OCI-LY7 (cell line): ENCODE measurements around the gene STIM1. TPM values are rescaled to one million over a fixed set of nuclear protein-coding genes. Genes with fewer than 3 reads are reported as not detected.

Source experiments
- BruUV-seq: library from RNA; stranded (reverse); fragments of 400-500 nt; replicated peaks from 2 replicates; lab custom pipeline; 2021; lab: Mats Ljungman, UMichigan
- CTCF ChIA-PET: fragments of 300-600 bp; sonication (Branson Sonifier 250); formaldehyde crosslinking; loops from one replicate; lab custom pipeline; 2022; ENCODE audit warnings: antibody characterized with exemption; ENCODE audit not compliant: unreplicated experiment; lab: Charles Lee
- POLR2A ChIA-PET: fragments of 300-600 bp; sonication (Branson Sonifier 250); formaldehyde crosslinking; loops from one replicate; lab custom pipeline; 2022; ENCODE audit warnings: antibody characterized with exemption; lab: Charles Lee
- DNase-seq: peaks from one replicate; pipeline ENCODE4 v3.0.0-alpha.2; 2015; ENCODE audit warnings: low spot score
- H2AFZ ChIP-seq: fragments of 200-600 bp; sonication (generic), shearing (Covaris generic); 2 replicates; pipeline ENCODE4 v1.6.1; 2014; ENCODE audit warnings: mild to moderate bottlenecking, antibody characterized with exemption, low read length, moderate library complexity
- H3K27ac ChIP-seq: fragments of 200-600 bp; sonication (generic); 2 replicates; pipeline ENCODE4 v1.5.1; 2014; ENCODE audit warnings: mixed run types, low read depth, mild to moderate bottlenecking, moderate library complexity, low read length, inconsistent platforms; ENCODE audit not compliant: poor library complexity, severe bottlenecking
- H3K36me3 ChIP-seq: fragments of 200-600 bp; sonication (generic); 2 replicates; pipeline ENCODE4 v1.6.1; 2014; ENCODE audit warnings: mild to moderate bottlenecking, antibody characterized with exemption, low read length, moderate library complexity, mixed read lengths; ENCODE audit not compliant: insufficient read depth
- H3K4me1 ChIP-seq: fragments of 200-600 bp; sonication (generic); 2 replicates; pipeline ENCODE4 v1.5.1; 2014; ENCODE audit warnings: mild to moderate bottlenecking, low read length; ENCODE audit not compliant: insufficient read depth, poor library complexity, severe bottlenecking
- H3K4me2 ChIP-seq: fragments of 200-600 bp; sonication (generic); 2 replicates; pipeline ENCODE4 v1.6.1; 2014; ENCODE audit warnings: mild to moderate bottlenecking, low read length
- H3K4me3 ChIP-seq: fragments of 200-600 bp; sonication (generic); 2 replicates; pipeline ENCODE4 v1.5.1; 2014; ENCODE audit warnings: mild to moderate bottlenecking, low read depth, low read length; ENCODE audit not compliant: poor library complexity, severe bottlenecking
- H3K79me2 ChIP-seq: fragments of 200-600 bp; sonication (generic); 2 replicates; pipeline ENCODE4 v1.6.1; 2016; ENCODE audit warnings: low read depth, mild to moderate bottlenecking, low read length, moderate library complexity, mixed read lengths; ENCODE audit not compliant: insufficient read depth
- H3K9me2 ChIP-seq: fragments of 200-600 bp; sonication (generic); 2 replicates; pipeline ENCODE4 v1.6.1; 2016; ENCODE audit warnings: mild to moderate bottlenecking, low read length, mixed read lengths; ENCODE audit not compliant: insufficient read depth
- H3K9me3 ChIP-seq: fragments of 200-600 bp; sonication (generic); 2 replicates; pipeline ENCODE4 v1.6.1; 2014; ENCODE audit warnings: mild to moderate bottlenecking, mixed run types, low read length, mixed read lengths
- H4K20me1 ChIP-seq: fragments of 200-600 bp; sonication (generic); 2 replicates; pipeline ENCODE4 v1.6.1; 2014; ENCODE audit warnings: mild to moderate bottlenecking, antibody characterized with exemption, low read length, moderate library complexity, mixed read lengths; ENCODE audit not compliant: insufficient read depth
- EZH2phosphoT487 ChIP-seq: fragments of 200-600 bp; sonication (generic); IDR thresholded peaks from 2 replicates; pipeline ENCODE4 v1.6.1; 2018; ENCODE audit warnings: low read depth, borderline replicate concordance, mild to moderate bottlenecking, mixed run types, antibody characterized with exemption, low read length, moderate library complexity, mixed read lengths
- intact Hi-C: fragments of 100-400 bp; cut with micrococcal nuclease; formaldehyde crosslinking; loops from one replicate; pipeline ENCODE4 v1.10.0; 2022; ENCODE audit not compliant: unreplicated experiment
- total RNA-seq, 2 experiments: library from RNA; depleted of rRNA in 1 of 2; stranded (reverse); fragments of >200 nt in 1 of 2; shearing (Covaris generic) in 1 of 2; gene quantifications; 2 replicates each; pipeline ENCODE4 v1.2.3, GENCODE V29; 2014 to 2022
- TF ChIP-seq, protein P1 (sequence below): fragments of 200-600 bp; sonication (generic); conservative IDR thresholded peaks from 2 replicates; pipeline ENCODE4 v1.5.1; 2014; ENCODE audit warnings: mild to moderate bottlenecking, antibody characterized with exemption, low read length, moderate library complexity, mixed read lengths

The STIM1 gene
- total RNA-seq, 2 experiments from 2014 or later: 21.0 to 49.1 TPM

DNA sequence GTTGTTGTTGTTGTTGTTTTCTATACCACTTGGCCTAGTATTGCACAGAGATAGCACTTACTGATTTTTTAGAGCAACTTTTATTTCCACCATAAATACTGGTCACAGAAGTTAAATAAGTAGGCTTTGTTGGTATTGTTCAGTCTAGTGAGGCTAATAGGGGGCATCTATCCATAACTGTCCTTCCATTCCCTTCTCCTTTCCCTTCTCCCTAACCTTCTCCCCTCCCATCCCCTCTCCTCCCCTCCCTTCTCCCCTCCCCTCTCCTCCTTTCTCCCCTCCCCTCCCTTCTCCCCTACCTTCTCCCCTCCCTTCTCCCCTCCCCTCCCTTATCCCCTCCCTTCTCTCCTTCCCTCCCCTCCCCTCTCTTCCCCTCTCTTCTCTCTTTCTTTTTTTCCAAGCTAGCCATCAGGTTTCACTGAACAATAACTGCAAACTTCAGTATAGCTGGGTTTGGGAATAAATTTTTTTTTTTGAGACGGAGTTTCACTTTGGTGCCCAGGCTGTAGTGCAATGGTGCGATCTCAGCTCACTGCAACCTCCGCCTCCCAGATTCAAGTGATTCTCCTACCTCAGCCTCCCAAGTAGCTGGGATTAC is 56.5 kb downstream of the STIM1 start:
- no TSS peak for BruUV-seq
- Histone ChIP-seq H2AFZ (no peak overlapping the region), H3K79me2 (no peaks in the 10 kb centered on the region; the same call in 1 of the 2 replicates), H3K4me2 (no peak overlapping the region), H3K4me3 (no peak overlapping the region), H3K4me1 (peaks cover 15% of the 10 kb centered on the region), H3K9me2 (no peaks in the 10 kb centered on the region), H3K36me3 (no peaks in the 10 kb centered on the region), H4K20me1 (no peaks in the 10 kb centered on the region), H3K9me3 (no peaks in the 10 kb centered on the region), H3K27ac (no peak overlapping the region)
- TF ChIP-seq, protein P1, sequence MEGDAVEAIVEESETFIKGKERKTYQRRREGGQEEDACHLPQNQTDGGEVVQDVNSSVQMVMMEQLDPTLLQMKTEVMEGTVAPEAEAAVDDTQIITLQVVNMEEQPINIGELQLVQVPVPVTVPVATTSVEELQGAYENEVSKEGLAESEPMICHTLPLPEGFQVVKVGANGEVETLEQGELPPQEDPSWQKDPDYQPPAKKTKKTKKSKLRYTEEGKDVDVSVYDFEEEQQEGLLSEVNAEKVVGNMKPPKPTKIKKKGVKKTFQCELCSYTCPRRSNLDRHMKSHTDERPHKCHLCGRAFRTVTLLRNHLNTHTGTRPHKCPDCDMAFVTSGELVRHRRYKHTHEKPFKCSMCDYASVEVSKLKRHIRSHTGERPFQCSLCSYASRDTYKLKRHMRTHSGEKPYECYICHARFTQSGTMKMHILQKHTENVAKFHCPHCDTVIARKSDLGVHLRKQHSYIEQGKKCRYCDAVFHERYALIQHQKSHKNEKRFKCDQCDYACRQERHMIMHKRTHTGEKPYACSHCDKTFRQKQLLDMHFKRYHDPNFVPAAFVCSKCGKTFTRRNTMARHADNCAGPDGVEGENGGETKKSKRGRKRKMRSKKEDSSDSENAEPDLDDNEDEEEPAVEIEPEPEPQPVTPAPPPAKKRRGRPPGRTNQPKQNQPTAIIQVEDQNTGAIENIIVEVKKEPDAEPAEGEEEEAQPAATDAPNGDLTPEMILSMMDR: no peak
- no peak for TF ChIP-seq EZH2phosphoT487
- intact Hi-C loops: no loop called here
- ChIA-PET CTCF (interaction anchor here (0.6 kb wide), 1 partner anchor 44 kb away, joined by 3 read pairs; no protein-coding TSS in a partner anchor), POLR2A (interaction anchor here (0.6 to 1.4 kb wide), 3 partner anchors 11 to 59 kb away, joined by 3 to 6 read pairs (median 3); no protein-coding TSS in a partner anchor)
- no peak for DNase-seq

DNA sequence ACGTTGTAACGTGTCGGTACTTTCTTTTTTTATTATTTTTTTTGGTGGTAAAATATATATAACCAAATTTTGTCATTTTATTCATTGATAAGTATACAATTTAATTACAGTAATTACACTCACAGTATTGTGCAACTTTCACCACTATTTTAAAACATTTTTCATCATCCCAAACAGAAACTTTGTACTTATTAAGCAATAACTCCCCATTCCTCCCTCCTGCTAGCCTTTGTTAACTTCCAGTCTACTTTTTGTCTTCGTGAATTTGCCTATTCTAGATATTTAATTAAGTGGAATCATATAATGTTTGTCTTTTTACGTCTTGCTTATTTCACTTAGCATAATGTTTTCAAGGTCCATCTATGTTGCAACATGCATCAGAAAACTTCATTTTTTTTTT is 58.5 kb downstream of the STIM1 start:
- CTCF ChIA-PET: no interaction called here

More for the DNA sequence above, 58.5 kb downstream of the STIM1 start:
- H3K9me2 ChIP-seq: no peaks in the 10 kb centered on the region
- H4K20me1 ChIP-seq: no peaks in the 10 kb centered on the region
- BruUV-seq: no TSS peak
- H3K36me3 ChIP-seq: no peaks in the 10 kb centered on the region
- TF ChIP-seq, protein P1: no peak
- no peak for TF ChIP-seq EZH2phosphoT487
- H3K4me1 ChIP-seq: peaks cover 20% of the 10 kb centered on the region
- H3K27ac ChIP-seq: no peak overlapping the region
- POLR2A ChIA-PET: interaction anchor here (1.1 kb wide), 2 partner anchors 13 to 52 kb away, joined by 3 to 4 read pairs; no protein-coding TSS in a partner anchor
- intact Hi-C loops: no loop called here
- peaks cover 3% of the 10 kb centered on the region; the same call in 1 of the 2 replicates for H3K79me2 ChIP-seq
- H3K4me2 ChIP-seq: no peak overlapping the region
- no peak overlapping the region for H3K4me3 ChIP-seq
- no peak overlapping the region for H2AFZ ChIP-seq
- no peaks in the 10 kb centered on the region for H3K9me3 ChIP-seq
- DNase-seq: no peak
